ENCODE results near the gene BRINP3. TPM values are rescaled to one million over a fixed set of nuclear protein-coding genes. Genes with fewer than 3 reads are reported as not detected.

The BRINP3 gene
- total RNA-seq, 4 donors from 2014 or later, result 0.23 to 0.25 TPM; not detected in 2

GRCh38 chr1:190192627-190193026, 285.0 kb downstream of the BRINP3 start:
- 43 to 50% methylated on average over 2 of the region's 2 CpGs for WGBS, 2 donors
- no peak for TF ChIP-seq CTCF (IDR thresholded peaks at IDR 0.05)
- no peak for TF ChIP-seq POLR2A (IDR thresholded peaks at IDR 0.05)
- H3K4me3 ChIP-seq (ENCODE audit: low read depth, poor library complexity, severe bottlenecking), result no peak overlapping the region
- intact Hi-C loops (cut with DNase I; ENCODE audit: low total_unique reads), result no loop called here
- DNase-seq (ENCODE audit: low spot score in 2 of 2), result no peak

- no peak overlapping the region for H3K4me3 ChIP-seq (ENCODE audit: low read depth, poor library complexity, severe bottlenecking)
- WGBS, 2 donors, result 27 to 73% methylated on average over 1 of the region's 1 CpG
- DNase-seq (ENCODE audit: low spot score in 2 of 2), result no peak
- TF ChIP-seq CTCF (IDR thresholded peaks at IDR 0.05) (no peak), POLR2A (IDR thresholded peaks at IDR 0.05) (no peak)
- intact Hi-C loops (cut with DNase I; ENCODE audit: low total_unique reads), result no loop called here
Measured at GRCh38 chr1:190183588-190183987, 294.1 kb downstream of the BRINP3 start.

- no peak overlapping the region for H3K4me3 ChIP-seq (ENCODE audit: low read depth, poor library complexity, severe bottlenecking)
- 51 to 53% methylated on average over 3 of the region's 3 CpGs for WGBS, 2 donors
- TF ChIP-seq CTCF (IDR thresholded peaks at IDR 0.05), result no peak
- no peak for TF ChIP-seq POLR2A (IDR thresholded peaks at IDR 0.05)
Measured at GRCh38 chr1:190179817-190180216, 297.8 kb downstream of the BRINP3 start.

GRCh38 chr1:190178827-190179226, 298.8 kb downstream of the BRINP3 start:
- TF ChIP-seq CTCF (IDR thresholded peaks at IDR 0.05) (no peak), POLR2A (IDR thresholded peaks at IDR 0.05) (no peak)
- H3K4me3 ChIP-seq (ENCODE audit: low read depth, poor library complexity, severe bottlenecking), result no peak overlapping the region
- DNase-seq (ENCODE audit: low spot score in 2 of 2), result no peak
- intact Hi-C loops (cut with DNase I; ENCODE audit: low total_unique reads), result no loop called here
- WGBS, 2 donors, result 62 to 64% methylated on average over 2 of the region's 2 CpGs

More at GRCh38 chr1:190179817-190180216, 297.8 kb downstream of the BRINP3 start:
- intact Hi-C loops (cut with DNase I; ENCODE audit: low total_unique reads), result no loop called here
- DNase-seq (ENCODE audit: low spot score in 2 of 2), result no peak

- no peak overlapping the region for H3K4me3 ChIP-seq (ENCODE audit: low read depth, poor library complexity, severe bottlenecking)
- intact Hi-C loops (cut with DNase I; ENCODE audit: low total_unique reads), result no loop called here
- 89 to 91% methylated on average over 2 of the region's 2 CpGs for WGBS, 2 donors
- no peak for TF ChIP-seq POLR2A (IDR thresholded peaks at IDR 0.05)
- no peak for TF ChIP-seq CTCF (IDR thresholded peaks at IDR 0.05)
- DNase-seq (ENCODE audit: low spot score in 2 of 2), result no peak
Measured at GRCh38 chr1:190177555-190177954, 300.1 kb downstream of the BRINP3 start.

GRCh38 chr1:190176776-190177175, 300.9 kb downstream of the BRINP3 start:
- intact Hi-C loops (cut with DNase I; ENCODE audit: low total_unique reads), result no loop called here
- no peak overlapping the region for H3K4me3 ChIP-seq (ENCODE audit: low read depth, poor library complexity, severe bottlenecking)
- TF ChIP-seq POLR2A (IDR thresholded peaks at IDR 0.05), result no peak
- TF ChIP-seq CTCF (IDR thresholded peaks at IDR 0.05), result no peak
- DNase-seq (ENCODE audit: low spot score in 2 of 2), result no peak

All from lower leg skin (tissue), 4 donors.